Putamen (tissue), 1 donor: ENCODE data around the gene HFM1.
"Not testable (repeated sequence)": the region's sequence is repeated elsewhere in the genome, so short reads cannot be mapped to it uniquely, and the experiment has no call there.

Experiments
- DNase-seq: peaks from one replicate; pipeline ENCODE4 v3.0.0-alpha.2; 2016; ENCODE audit warnings: low spot score

Gene HFM1

GRCh38 chr1:91404151-91405012 is at the start of gene HFM1:
Gene HFM1 (minus strand): TSS chr1:91404837. CDS start chr1:91401082, 3,755 bp downstream.
- peak; percentile 47 for DNase-seq

GRCh38 chr1:91454136-91454535 is 49.5 kb upstream of the HFM1 start:
- DNase-seq, result no peak

GRCh38 chr1:91450260-91450659 is 45.6 kb upstream of the HFM1 start:
- DNase-seq, result no peak

- DNase-seq, result not testable (repeated sequence)
These were observed 43.1 kb upstream of the HFM1 start for GRCh38 chr1:91447782-91448181.

GRCh38 chr1:91441980-91442379 is 37.3 kb upstream of the HFM1 start:
- DNase-seq, result not testable (repeated sequence)

GRCh38 chr1:91440847-91441246 is 36.2 kb upstream of the HFM1 start:
- no peak for DNase-seq

GRCh38 chr1:91439016-91439415 is 34.4 kb upstream of the HFM1 start:
- no peak for DNase-seq

GRCh38 chr1:91428182-91428798 is 23.7 kb upstream of the HFM1 start:
- DNase-seq, result no peak

- no peak for DNase-seq
These were observed 23.1 kb upstream of the HFM1 start for GRCh38 chr1:91427741-91428140.

- DNase-seq, result not testable (repeated sequence)
These were observed 17.9 kb upstream of the HFM1 start for GRCh38 chr1:91422523-91422922.

- no peak for DNase-seq
These were observed 7.7 kb upstream of the HFM1 start for GRCh38 chr1:91412371-91412770.

GRCh38 chr1:91406773-91407389 is 2.2 kb upstream of the HFM1 start:
- no peak for DNase-seq

- DNase-seq, result peak; percentile 2
These were observed 2.6 kb downstream of the HFM1 start for GRCh38 chr1:91402023-91402422.

GRCh38 chr1:91400133-91400725 is 4.4 kb downstream of the HFM1 start:
- DNase-seq, result no peak

GRCh38 chr1:91398291-91398690 is 6.3 kb downstream of the HFM1 start:
- DNase-seq, result no peak

- no peak for DNase-seq
These were observed 7.0 kb downstream of the HFM1 start for GRCh38 chr1:91397605-91398004.

GRCh38 chr1:91393042-91393441 is 11.6 kb downstream of the HFM1 start:
- no peak for DNase-seq

GRCh38 chr1:91386109-91386508 is 18.5 kb downstream of the HFM1 start:
- DNase-seq, result no peak

GRCh38 chr1:91383456-91383855 is 21.2 kb downstream of the HFM1 start:
- no peak for DNase-seq

GRCh38 chr1:91381844-91382243 is 22.8 kb downstream of the HFM1 start:
- no peak for DNase-seq

- DNase-seq, result no peak
These were observed 30.6 kb downstream of the HFM1 start for GRCh38 chr1:91374086-91374485.

- not testable (repeated sequence) for DNase-seq
These were observed 32.4 kb downstream of the HFM1 start for GRCh38 chr1:91372230-91372629.

GRCh38 chr1:91349524-91349923 is 55.1 kb downstream of the HFM1 start:
- no peak for DNase-seq
